Measurements from ENCODE around the gene TMTC3.

Gene TMTC3

DNA sequence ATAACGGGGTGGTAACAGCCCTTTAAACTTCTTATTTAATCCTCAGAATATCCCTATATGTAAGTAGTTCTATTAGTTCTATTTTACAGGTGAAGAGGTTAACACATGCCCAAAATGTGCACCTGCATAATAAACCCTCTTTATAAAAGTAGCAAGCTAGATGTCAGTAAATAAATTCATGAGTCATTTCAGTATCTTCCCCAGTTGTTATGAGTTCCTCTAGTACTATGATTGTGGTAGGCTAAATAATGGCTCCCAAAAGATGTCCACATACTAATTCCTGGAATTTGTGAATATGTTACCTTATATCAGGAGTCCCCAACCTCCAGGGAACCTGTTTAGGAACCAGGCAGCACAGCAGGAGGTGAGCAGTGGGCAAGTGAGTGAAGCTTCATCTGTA is 106.5 kb downstream of the TMTC3 start:
- TF ChIP-seq SPI1 (IDR thresholded peaks at IDR 0.05; ENCODE audit: borderline replicate concordance, low read depth) (no peak), GABPA (IDR thresholded peaks at IDR 0.05; ENCODE audit: low read depth) (no peak), REST (IDR thresholded peaks at IDR 0.05; ENCODE audit: insufficient replicate concordance, low read depth) (no peak), CTCF (IDR thresholded peaks at IDR 0.05; ENCODE audit: insufficient read depth, low read length) (no peak), POLR2AphosphoS5 (IDR thresholded peaks at IDR 0.05; ENCODE audit: low read depth) (no peak)
- DNase-seq (ENCODE audit: low read depth in 1 of 2, low spot score in 1 of 2) = no peak
- no peaks in the 10 kb centered on the region for H3K27me3 ChIP-seq (ENCODE audit: insufficient read depth, poor library complexity, severe bottlenecking)
- H3K4me3 ChIP-seq (replicated peaks; ENCODE audit: insufficient read depth, low read length) = no peak overlapping the region
- H3K27ac ChIP-seq (replicated peaks) = no peak overlapping the region

Measured in HL-60 (cell line).